GM18909 (cell line): ENCODE data around the gene HYLS1.
"Not testable (repeated sequence)": the region's sequence is repeated elsewhere in the genome, so short reads cannot be mapped to it uniquely, and the experiment has no call there.

Experiments used
- ATAC-seq: cut with Tn5 transposase; IDR thresholded peaks from one replicate; pipeline ENCODE4 v1.9.1; 2021; ENCODE audit warnings: mild to moderate bottlenecking; ENCODE audit not compliant: unreplicated experiment, poor library complexity

Gene HYLS1

GRCh38 chr11:125887373-125888324 is at the start of gene HYLS1:
TSS of gene HYLS1 (plus strand) at chr11:125887668. CDS start at chr11:125899369, 11,701 bp downstream.
- peak; percentile 87 for ATAC-seq

GRCh38 chr11:125842321-125842948 is 45.0 kb upstream of the HYLS1 start:
- no peak for ATAC-seq

GRCh38 chr11:125846188-125846587 is 41.3 kb upstream of the HYLS1 start:
- no peak for ATAC-seq

GRCh38 chr11:125857670-125858069 is 29.8 kb upstream of the HYLS1 start:
- not testable (repeated sequence) for ATAC-seq

- ATAC-seq = not testable (repeated sequence)
Observed at GRCh38 chr11:125862786-125863185, 24.7 kb upstream of the HYLS1 start.

- not testable (repeated sequence) for ATAC-seq
Observed at GRCh38 chr11:125865354-125865753, 22.1 kb upstream of the HYLS1 start.

- no peak for ATAC-seq
Observed at GRCh38 chr11:125869521-125869920, 17.9 kb upstream of the HYLS1 start.

- ATAC-seq = no peak
Observed at GRCh38 chr11:125871391-125872137, 15.9 kb upstream of the HYLS1 start.

- ATAC-seq = no peak
Observed at GRCh38 chr11:125872138-125872491, 15.4 kb upstream of the HYLS1 start.

GRCh38 chr11:125873881-125874555 is 13.4 kb upstream of the HYLS1 start:
- no peak for ATAC-seq

- peak; percentile 79 for ATAC-seq
Observed at GRCh38 chr11:125874556-125875124, 12.8 kb upstream of the HYLS1 start.

- no peak for ATAC-seq
Observed at GRCh38 chr11:125881291-125881690, 6.2 kb upstream of the HYLS1 start.

- no peak for ATAC-seq
Observed at GRCh38 chr11:125883375-125883774, 4.1 kb upstream of the HYLS1 start.

- peak; percentile 31 for ATAC-seq
Observed at GRCh38 chr11:125886997-125887372, 483 bp upstream of the HYLS1 start.

- ATAC-seq = no peak
Observed at GRCh38 chr11:125890447-125891100, 3.1 kb downstream of the HYLS1 start.

GRCh38 chr11:125892071-125892470 is 4.6 kb downstream of the HYLS1 start:
- no peak for ATAC-seq

GRCh38 chr11:125892994-125893393 is 5.5 kb downstream of the HYLS1 start:
- ATAC-seq = no peak

- no peak for ATAC-seq
Observed at GRCh38 chr11:125901872-125902271, 14.4 kb downstream of the HYLS1 start.

GRCh38 chr11:125902277-125902926 is 14.9 kb downstream of the HYLS1 start:
- no peak for ATAC-seq
